SK-N-MC (cell line): ENCODE data around the gene GDE1.

Experiments
- EZH2 ChIP-seq: fragments of 200-600 bp; sonication (generic); IDR thresholded peaks from one replicate; pipeline ENCODE4 v1.6.1; 2017; ENCODE audit warnings: antibody characterized with exemption
- POLR2AphosphoS5 ChIP-seq: IDR thresholded peaks from 2 replicates; pipeline ENCODE4 v1.6.1; 2012; ENCODE audit warnings: mild to moderate bottlenecking, low read depth, low read length, borderline replicate concordance

DNA sequence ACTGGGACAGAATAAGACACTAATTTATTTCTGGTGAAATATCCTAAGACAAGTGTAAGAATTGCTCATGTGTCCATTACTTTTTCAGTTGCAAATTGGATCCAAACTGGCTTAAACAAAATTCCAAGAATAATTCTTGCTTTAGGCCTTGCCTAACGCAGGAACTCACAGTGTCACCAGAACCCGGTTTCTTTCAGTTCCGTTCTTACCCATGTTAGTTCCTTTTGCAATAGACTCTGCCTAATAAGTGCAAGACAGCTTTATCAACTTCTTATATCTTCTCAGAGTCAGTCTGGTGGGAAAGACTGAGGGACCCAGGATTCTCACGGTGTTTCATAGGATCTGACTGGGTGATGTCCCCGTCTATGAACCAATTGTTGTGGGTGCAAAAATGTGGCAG, 24.7 kb downstream of the GDE1 start:
- TF ChIP-seq POLR2AphosphoS5, result no peak
- no peak for TF ChIP-seq EZH2
